ENCODE data around the gene BOD1L2.

- TF ChIP-seq CTCF (IDR thresholded peaks at IDR 0.05; ENCODE audit: low read depth, low read length) (no peak), EZH2phosphoT487 (IDR thresholded peaks at IDR 0.05; ENCODE audit: low read depth) (no peak)
These were observed 11.2 kb upstream of the BOD1L2 start for GRCh38 chr18:57135699-57136098.
